MCF 10A (cell line): ENCODE results near the gene MON1A. TPM values are rescaled to one million over a fixed set of nuclear protein-coding genes. Genes with fewer than 3 reads are reported as not detected.
"Not testable (repeated sequence)": the region's sequence is repeated elsewhere in the genome, so short reads cannot be mapped to it uniquely, and the experiment has no call there.

ENCODE experiments used
- BruUV-seq: library from RNA; stranded (reverse); fragments of 400-500 nt; replicated peaks from 2 replicates; lab custom pipeline; 2021; lab: Mats Ljungman, UMichigan
- CTCF ChIA-PET: fragments of 300-600 bp; sonication (Branson Sonifier 250); formaldehyde crosslinking; extraction: SDS; loops from one replicate; lab custom pipeline; 2021; ENCODE audit warnings: antibody characterized with exemption, inconsistent platforms; lab: Yijun Ruan, JAX
- POLR2A ChIA-PET: fragments of 300-600, 350-650 bp; sonication (Branson Sonifier 250); formaldehyde crosslinking; extraction: SDS; loops from one replicate; lab custom pipeline; 2020; ENCODE audit warnings: antibody characterized with exemption, inconsistent platforms; lab: Yijun Ruan, JAX
- DNase-seq: peaks from one replicate; pipeline ENCODE4 v3.0.0-alpha.2; 2018; ENCODE audit not compliant: unreplicated experiment
- H3K27ac Mint-ChIP-seq: one replicate; pipeline ENCODE4 v1.8.0; 2022; ENCODE audit warnings: mild to moderate bottlenecking, low read depth, mixed read lengths; ENCODE audit not compliant: unreplicated experiment
- H3K27me3 Mint-ChIP-seq: one replicate; pipeline ENCODE4 v1.8.0; 2022; ENCODE audit warnings: mixed read lengths; ENCODE audit not compliant: insufficient read depth, unreplicated experiment
- H3K36me3 Mint-ChIP-seq: one replicate; pipeline ENCODE4 v1.8.0; 2022; ENCODE audit warnings: mild to moderate bottlenecking, moderate library complexity, mixed read lengths; ENCODE audit not compliant: insufficient read depth, unreplicated experiment
- H3K4me1 Mint-ChIP-seq: one replicate; pipeline ENCODE4 v1.8.0; 2022; ENCODE audit warnings: mixed read lengths; ENCODE audit not compliant: insufficient read depth, unreplicated experiment
- H3K4me3 Mint-ChIP-seq: one replicate; pipeline ENCODE4 v1.8.0; 2022; ENCODE audit warnings: mild to moderate bottlenecking, moderate library complexity, mixed read lengths; ENCODE audit not compliant: unreplicated experiment
- H3K9me3 Mint-ChIP-seq: one replicate; pipeline ENCODE4 v1.8.0; 2022; ENCODE audit warnings: mixed read lengths; ENCODE audit not compliant: unreplicated experiment
- CTCF ChIP-seq: fragments of 200-600 bp; IDR thresholded peaks from one replicate; pipeline ENCODE4 v1.8.0; 2022; ENCODE audit warnings: antibody characterized with exemption, mild to moderate bottlenecking; ENCODE audit not compliant: unreplicated experiment
- intact Hi-C: fragments of 100-400 bp; cut with micrococcal nuclease; formaldehyde crosslinking; loops from 2 replicates; pipeline ENCODE4 v1.14.1; 2022
- total RNA-seq: library from RNA; stranded (reverse); gene quantifications from 2 replicates; pipeline ENCODE4 v1.2.3, GENCODE V29; 2022

MON1A gene
- total RNA-seq, 1 experiment from 2014 or later: 18.6 TPM

- no TSS peak for BruUV-seq
- peaks cover 15% of the 10 kb centered on the region for H3K4me1 Mint-ChIP-seq
- H3K9me3 Mint-ChIP-seq: no peaks in the 10 kb centered on the region
- ChIA-PET CTCF (interaction anchor here (0.6 to 11.1 kb wide), 36 partner anchors 10 to 998 kb away, joined by 3 to 143 read pairs (median 4); partner anchors contain the start of genes CDHR4, INKA1, MON1A and TRAIP), POLR2A (interaction anchor here (0.6 to 3.4 kb wide), 10 partner anchors 10 to 584 kb away, joined by 3 to 21 read pairs (median 4); partner anchors contain the start of genes CDHR4, INKA1, IP6K1 and MON1A)
- DNase-seq: peak; percentile 72
- H3K27me3 Mint-ChIP-seq: no peaks in the 10 kb centered on the region
- intact Hi-C loops: loop anchor here (1.0 kb wide), 3 partner anchors 67 to 203 kb away; no protein-coding TSS in a partner anchor
- H3K36me3 Mint-ChIP-seq: peaks cover 18% of the 10 kb centered on the region
- H3K4me3 Mint-ChIP-seq: peak overlapping the region; percentile 59
- TF ChIP-seq CTCF: peak; percentile 70
- H3K27ac Mint-ChIP-seq: peak overlapping the region; percentile 59
Measured at GRCh38 chr3:49906073-49906743, 23.4 kb downstream of the MON1A start.

- CTCF ChIA-PET: interaction anchor here (0.5 to 11.1 kb wide), 6 partner anchors 12 to 233 kb away, joined by 3 to 143 read pairs (median 22); partner anchors contain the start of gene INKA1
- Mint-ChIP-seq H3K4me3 (peak overlapping the region; percentile 73), H3K4me1 (peaks cover 21% of the 10 kb centered on the region), H3K27ac (peak overlapping the region; percentile 61)
- not testable (repeated sequence) for BruUV-seq, H3K36me3 Mint-ChIP-seq, H3K27me3 Mint-ChIP-seq, DNase-seq, H3K9me3 Mint-ChIP-seq
- intact Hi-C loops: loop anchor here (5.0 kb wide), 1 partner anchor 182 kb away; the partner anchor contains the start of gene GMPPB
- POLR2A ChIA-PET: interaction anchor here (0.6 to 3.4 kb wide), 2 partner anchors 105 to 343 kb away, joined by 3 to 13 read pairs; partner anchors contain the start of gene CDHR4
Measured at GRCh38 chr3:49904448-49904847, 25.2 kb downstream of the MON1A start.

GRCh38 chr3:49903451-49904424 is 25.9 kb downstream of the MON1A start, which contains the start of gene MST1R:
TSS of gene MST1R (minus strand) at chr3:49903873. CDS start at chr3:49903609, 264 bp downstream.
- Mint-ChIP-seq H3K27me3 (no peaks in the 10 kb centered on the region), H3K36me3 (peaks cover under 1% of the 10 kb centered on the region), H3K9me3 (no peaks in the 10 kb centered on the region), H3K4me1 (peaks cover 21% of the 10 kb centered on the region), H3K27ac (peak within 1 kb of the TSS; percentile 61), H3K4me3 (peak within 1 kb of the TSS; percentile 73)
- intact Hi-C loops: loop anchor here (5.0 kb wide), 1 partner anchor 181 kb away; the partner anchor contains the start of gene GMPPB
- DNase-seq: peak; percentile 94
- BruUV-seq: TSS peak; percentile 63
- TF ChIP-seq CTCF: no peak
- ChIA-PET POLR2A (interaction anchor here (1.1 to 5.1 kb wide), 3 partner anchors 36 to 104 kb away, joined by 5 to 30 read pairs (median 13); partner anchors contain the start of genes CDHR4, INKA1 and RBM6), CTCF (interaction anchor here (0.5 to 11.1 kb wide), 5 partner anchors 21 to 1633 kb away, joined by 3 to 143 read pairs (median 4); partner anchors contain the start of gene INKA1)
